NCI-H187 treated with DMSO at 0.1 percent for 48 hours (cell line): ENCODE data around the gene SLC9A2.

Experiments
- DNase-seq: peaks from one replicate; lab custom pipeline; 2025; lab: John Stamatoyannopoulos, UW

Gene SLC9A2

DNA sequence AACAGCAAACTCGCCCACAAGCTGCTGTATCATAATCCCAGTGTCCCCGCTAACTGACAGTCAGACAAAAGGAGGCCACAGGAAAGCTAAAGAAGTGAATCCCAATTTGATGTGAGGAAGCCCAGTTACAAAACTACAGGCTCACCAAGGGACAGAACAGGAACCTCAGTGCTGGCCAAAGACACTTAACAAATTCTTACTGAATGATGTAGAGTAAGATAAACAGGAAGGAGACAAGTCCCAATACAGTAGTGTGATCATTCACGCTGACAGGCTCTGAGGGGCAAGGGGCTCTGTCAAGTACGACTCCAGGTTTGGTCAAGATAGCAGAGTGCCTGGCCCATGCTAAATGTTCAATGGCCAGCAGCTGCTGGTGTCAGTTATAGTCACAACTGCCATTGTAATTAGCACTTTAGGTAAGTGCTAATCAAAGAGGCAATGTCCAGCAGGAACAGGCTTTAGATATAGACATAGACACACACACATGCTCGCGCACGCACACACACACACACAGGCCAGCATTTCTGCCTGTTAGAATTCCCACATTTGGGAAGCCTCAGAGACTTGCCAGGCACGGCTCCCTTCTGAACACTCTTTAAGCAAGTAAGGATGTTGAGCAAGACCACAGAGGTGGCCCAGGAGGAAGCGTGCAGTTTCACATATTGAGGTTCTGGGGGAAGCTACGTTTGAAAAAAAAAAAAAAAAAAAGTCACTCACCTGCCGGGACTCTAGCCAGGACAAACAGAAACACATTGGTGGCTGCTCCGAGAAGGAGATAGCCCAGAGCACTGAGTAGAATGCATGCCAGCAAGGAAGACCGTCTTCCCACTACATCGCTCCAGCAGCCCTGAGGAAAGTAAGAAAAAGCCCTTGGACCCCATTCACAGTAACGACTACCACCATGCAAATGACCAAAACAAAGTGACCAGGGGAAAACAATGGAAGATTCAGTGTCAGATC is 107.1 kb downstream of the SLC9A2 start:
- DNase-seq = no peak

DNA sequence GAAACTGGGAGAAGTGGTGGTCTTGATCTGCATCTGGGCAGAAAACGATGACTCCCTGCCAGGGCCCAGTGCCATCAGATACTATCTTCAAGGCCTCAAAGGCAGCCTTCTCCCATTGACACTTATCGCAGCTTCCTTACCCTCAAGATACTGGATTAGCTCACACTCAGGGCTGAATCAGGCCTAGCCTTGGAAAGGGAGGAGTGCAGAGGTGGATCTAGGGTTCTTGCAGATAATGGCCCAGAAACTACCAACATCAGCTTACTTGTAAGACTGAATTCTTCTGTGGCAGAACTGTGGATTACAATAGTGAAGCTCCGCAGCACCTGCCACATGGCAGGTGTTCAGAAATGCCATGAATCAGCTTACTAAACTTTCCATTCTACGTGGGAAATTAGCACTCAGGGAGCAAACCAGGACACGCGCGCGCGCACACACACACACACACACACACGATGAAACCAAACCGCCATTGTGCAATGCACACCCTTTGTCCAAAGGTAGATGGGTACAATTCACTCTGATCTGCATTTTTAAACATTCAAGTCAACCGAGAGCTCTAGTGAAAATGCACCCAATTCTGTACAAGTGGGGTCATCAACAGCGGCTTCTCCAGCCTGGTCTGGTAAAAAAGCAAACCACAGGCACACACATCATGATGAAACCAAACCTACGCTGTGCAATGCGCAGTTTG is 116.2 kb downstream of the SLC9A2 start:
- no peak for DNase-seq

DNA sequence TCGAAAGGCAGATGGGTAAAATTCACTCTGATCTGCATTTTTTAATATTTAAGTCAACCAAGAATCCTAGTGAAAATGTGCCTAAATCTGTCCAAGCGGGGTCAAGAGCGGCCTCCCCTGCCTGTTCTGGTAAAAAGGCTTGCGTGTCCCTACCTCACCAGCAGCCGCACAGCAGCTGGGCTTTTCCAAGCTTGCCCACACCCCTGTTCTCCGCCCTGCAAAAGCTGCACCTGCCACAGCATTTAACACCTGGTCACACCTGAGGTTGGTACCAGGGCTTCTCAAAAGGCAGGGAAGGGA is 116.7 kb downstream of the SLC9A2 start:
- DNase-seq = no peak

- DNase-seq = no peak
Measured at GRCh38 chr2:102736410-102737409, 117.4 kb downstream of the SLC9A2 start.

DNA sequence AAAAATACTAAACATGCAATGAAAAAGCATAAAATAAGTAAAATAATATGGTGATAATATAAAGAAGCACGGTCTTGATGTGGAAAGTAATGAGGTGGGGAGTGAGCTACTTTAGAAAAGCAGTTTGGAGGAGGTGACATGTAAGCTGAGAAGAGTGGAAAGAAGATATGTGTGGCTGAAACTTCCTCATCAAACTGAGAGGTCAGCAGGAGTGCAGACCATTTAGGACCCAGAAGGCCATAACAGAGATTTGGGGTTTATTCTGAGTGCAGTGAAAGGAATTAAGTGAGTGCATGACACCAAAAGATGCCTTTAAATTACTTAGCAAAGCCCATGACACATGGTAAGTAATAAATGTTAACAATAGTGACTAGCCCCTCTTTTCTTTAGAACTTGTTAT is 118.1 kb downstream of the SLC9A2 start:
- DNase-seq = no peak

GRCh38 chr2:102743259-102743658 is 123.9 kb downstream of the SLC9A2 start:
- DNase-seq = no peak

DNA sequence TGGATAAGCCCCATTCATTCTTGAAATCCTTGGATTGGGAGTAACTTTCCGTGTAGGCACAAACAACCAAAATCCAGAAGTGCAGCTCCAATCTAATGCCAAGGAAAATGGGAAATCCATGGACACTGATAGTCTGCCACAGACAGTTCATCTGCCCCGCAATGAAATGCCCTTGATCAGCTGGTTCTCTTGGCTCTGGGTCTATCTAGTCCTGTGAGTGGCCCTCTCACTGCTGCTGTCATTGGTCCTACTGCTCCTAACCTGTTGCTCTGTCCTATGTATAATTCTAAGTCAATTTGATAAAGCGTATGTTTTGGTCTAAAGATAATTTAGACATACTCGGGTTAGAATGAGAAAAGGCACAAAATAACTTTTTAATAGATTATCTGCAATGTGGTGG is 128.8 kb downstream of the SLC9A2 start:
- DNase-seq = no peak

- DNase-seq = no peak
Measured at GRCh38 chr2:102749938-102750337, 130.6 kb downstream of the SLC9A2 start.

DNA sequence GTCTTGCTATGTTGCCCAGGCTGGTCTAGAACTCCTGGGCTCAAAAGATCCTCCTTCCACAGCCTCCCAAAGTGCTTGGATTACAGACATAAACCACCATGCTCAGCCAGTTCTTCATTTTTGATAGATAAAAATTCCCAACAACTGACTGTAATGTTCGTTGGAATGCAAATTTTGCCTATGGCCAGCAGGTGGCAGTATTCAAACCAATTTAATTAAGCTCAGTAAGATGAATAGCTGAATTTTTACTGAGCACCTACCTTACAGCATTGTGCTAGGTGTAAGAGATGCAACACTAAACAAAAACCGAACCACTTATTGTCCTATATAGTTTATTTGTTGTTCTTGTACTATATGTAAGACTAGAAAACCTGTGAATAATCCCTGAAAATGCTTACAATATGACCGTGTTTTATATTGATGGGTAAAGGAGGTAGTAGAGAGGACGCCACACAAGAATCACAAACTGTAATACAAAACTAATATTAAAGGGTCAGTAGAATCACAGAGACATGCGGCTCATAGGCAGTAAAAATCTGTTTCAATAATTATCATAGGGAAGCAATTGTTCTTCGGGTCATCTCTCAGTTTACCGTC is 134.3 kb downstream of the SLC9A2 start:
- DNase-seq = no peak

DNA sequence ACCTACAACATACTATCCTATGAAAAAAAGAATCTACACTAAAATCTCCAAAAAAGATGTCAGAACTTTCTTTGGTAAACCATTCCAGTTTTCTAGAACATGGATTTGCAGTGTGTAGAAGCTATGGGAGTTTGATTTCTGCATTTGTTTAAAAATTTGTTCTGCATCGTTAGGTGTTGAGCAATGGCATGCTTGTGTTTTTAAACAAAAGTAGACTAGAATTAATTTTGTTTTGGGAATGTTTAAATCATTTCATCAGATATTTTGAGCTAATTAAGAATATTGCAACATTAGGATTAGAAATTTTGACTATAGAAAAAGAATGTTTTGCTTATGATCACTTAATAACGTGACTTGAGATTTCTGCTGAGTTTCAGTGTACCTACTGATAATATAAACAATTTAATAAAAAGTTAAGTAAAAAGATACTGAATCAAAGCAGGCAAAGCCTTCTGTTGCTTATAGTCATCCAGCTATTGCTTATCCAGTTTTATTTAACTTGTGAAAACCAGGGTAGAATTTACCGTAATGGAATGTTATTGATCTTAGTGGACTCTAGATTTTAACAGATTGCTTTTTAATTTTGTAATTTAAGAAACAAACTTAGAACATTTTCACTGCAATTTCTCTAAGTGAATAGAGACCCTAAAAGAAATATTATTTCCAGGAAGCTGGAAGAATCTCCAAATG is 135.2 kb downstream of the SLC9A2 start:
- DNase-seq = no peak

- no peak for DNase-seq
Measured at GRCh38 chr2:102755284-102755683, 135.9 kb downstream of the SLC9A2 start.

DNA sequence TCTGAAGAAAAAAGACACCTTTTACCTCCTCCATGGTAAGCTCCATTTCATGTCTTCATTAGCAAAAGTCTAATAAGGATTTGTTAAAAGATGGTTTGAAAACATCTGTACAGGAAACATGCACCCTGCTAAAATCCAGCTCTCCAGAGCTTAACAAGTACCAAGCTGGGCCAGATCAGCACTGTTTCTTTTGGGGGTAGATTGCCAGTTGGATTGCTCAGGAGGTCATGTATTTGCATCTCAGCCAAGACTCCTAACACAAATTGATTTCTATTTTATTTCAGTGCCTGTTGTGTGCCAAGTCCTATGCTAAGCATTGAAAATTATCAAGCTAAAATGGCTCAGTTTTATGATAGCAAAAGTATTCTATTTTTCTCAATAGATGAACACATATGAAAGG is 139.1 kb downstream of the SLC9A2 start:
- no peak for DNase-seq
